OCI-LY7 (cell line): ENCODE data around the gene GJA5. TPM values are rescaled to one million over a fixed set of nuclear protein-coding genes. Genes with fewer than 3 reads are reported as not detected.

Experiments used
- BruUV-seq: library from RNA; stranded (reverse); fragments of 400-500 nt; replicated peaks from 2 replicates; lab custom pipeline; 2021; lab: Mats Ljungman, UMichigan
- CTCF ChIA-PET: fragments of 300-600 bp; sonication (Branson Sonifier 250); formaldehyde crosslinking; loops from one replicate; lab custom pipeline; 2022; ENCODE audit warnings: antibody characterized with exemption; ENCODE audit not compliant: unreplicated experiment; lab: Charles Lee
- POLR2A ChIA-PET: fragments of 300-600 bp; sonication (Branson Sonifier 250); formaldehyde crosslinking; loops from one replicate; lab custom pipeline; 2022; ENCODE audit warnings: antibody characterized with exemption; lab: Charles Lee
- DNase-seq: peaks from one replicate; pipeline ENCODE4 v3.0.0-alpha.2; 2015; ENCODE audit warnings: low spot score
- H2AFZ ChIP-seq: fragments of 200-600 bp; sonication (generic), shearing (Covaris generic); 2 replicates; pipeline ENCODE4 v1.6.1; 2014; ENCODE audit warnings: mild to moderate bottlenecking, antibody characterized with exemption, low read length, moderate library complexity
- H3K27ac ChIP-seq: fragments of 200-600 bp; sonication (generic); 2 replicates; pipeline ENCODE4 v1.5.1; 2014; ENCODE audit warnings: mixed run types, low read depth, mild to moderate bottlenecking, moderate library complexity, low read length, inconsistent platforms; ENCODE audit not compliant: poor library complexity, severe bottlenecking
- H3K36me3 ChIP-seq: fragments of 200-600 bp; sonication (generic); 2 replicates; pipeline ENCODE4 v1.6.1; 2014; ENCODE audit warnings: mild to moderate bottlenecking, antibody characterized with exemption, low read length, moderate library complexity, mixed read lengths; ENCODE audit not compliant: insufficient read depth
- H3K4me1 ChIP-seq: fragments of 200-600 bp; sonication (generic); 2 replicates; pipeline ENCODE4 v1.5.1; 2014; ENCODE audit warnings: mild to moderate bottlenecking, low read length; ENCODE audit not compliant: insufficient read depth, poor library complexity, severe bottlenecking
- H3K4me2 ChIP-seq: fragments of 200-600 bp; sonication (generic); 2 replicates; pipeline ENCODE4 v1.6.1; 2014; ENCODE audit warnings: mild to moderate bottlenecking, low read length
- H3K4me3 ChIP-seq: fragments of 200-600 bp; sonication (generic); 2 replicates; pipeline ENCODE4 v1.5.1; 2014; ENCODE audit warnings: mild to moderate bottlenecking, low read depth, low read length; ENCODE audit not compliant: poor library complexity, severe bottlenecking
- H3K79me2 ChIP-seq: fragments of 200-600 bp; sonication (generic); 2 replicates; pipeline ENCODE4 v1.6.1; 2016; ENCODE audit warnings: low read depth, mild to moderate bottlenecking, low read length, moderate library complexity, mixed read lengths; ENCODE audit not compliant: insufficient read depth
- H3K9me2 ChIP-seq: fragments of 200-600 bp; sonication (generic); 2 replicates; pipeline ENCODE4 v1.6.1; 2016; ENCODE audit warnings: mild to moderate bottlenecking, low read length, mixed read lengths; ENCODE audit not compliant: insufficient read depth
- H3K9me3 ChIP-seq: fragments of 200-600 bp; sonication (generic); 2 replicates; pipeline ENCODE4 v1.6.1; 2014; ENCODE audit warnings: mild to moderate bottlenecking, mixed run types, low read length, mixed read lengths
- H4K20me1 ChIP-seq: fragments of 200-600 bp; sonication (generic); 2 replicates; pipeline ENCODE4 v1.6.1; 2014; ENCODE audit warnings: mild to moderate bottlenecking, antibody characterized with exemption, low read length, moderate library complexity, mixed read lengths; ENCODE audit not compliant: insufficient read depth
- CTCF ChIP-seq: fragments of 200-600 bp; sonication (generic); conservative IDR thresholded peaks from 2 replicates; pipeline ENCODE4 v1.5.1; 2014; ENCODE audit warnings: mild to moderate bottlenecking, antibody characterized with exemption, low read length, moderate library complexity, mixed read lengths
- EZH2phosphoT487 ChIP-seq: fragments of 200-600 bp; sonication (generic); IDR thresholded peaks from 2 replicates; pipeline ENCODE4 v1.6.1; 2018; ENCODE audit warnings: low read depth, borderline replicate concordance, mild to moderate bottlenecking, mixed run types, antibody characterized with exemption, low read length, moderate library complexity, mixed read lengths
- intact Hi-C: fragments of 100-400 bp; cut with micrococcal nuclease; formaldehyde crosslinking; loops from one replicate; pipeline ENCODE4 v1.10.0; 2022; ENCODE audit not compliant: unreplicated experiment
- total RNA-seq, 2 experiments: library from RNA; depleted of rRNA in 1 of 2; stranded (reverse); fragments of >200 nt in 1 of 2; shearing (Covaris generic) in 1 of 2; gene quantifications; 2 replicates each; pipeline ENCODE4 v1.2.3, GENCODE V29; 2014 to 2022

GJA5 gene
- total RNA-seq, 2 experiments from 2014 or later = not detected

- no peak for DNase-seq
- H3K9me2 ChIP-seq = no peaks in the 10 kb centered on the region
- no peaks in the 10 kb centered on the region for H3K9me3 ChIP-seq
- H3K4me1 ChIP-seq = no peaks in the 10 kb centered on the region
- no peak overlapping the region for H3K27ac ChIP-seq
- H2AFZ ChIP-seq = no peak overlapping the region
- H3K4me3 ChIP-seq = no peak overlapping the region
- no peaks in the 10 kb centered on the region for H4K20me1 ChIP-seq
- H3K36me3 ChIP-seq = no peaks in the 10 kb centered on the region
- ChIA-PET CTCF (no interaction called here), POLR2A (no interaction called here)
- intact Hi-C loops = no loop called here
- H3K4me2 ChIP-seq = no peak overlapping the region
- BruUV-seq = no TSS peak
- no peaks in the 10 kb centered on the region for H3K79me2 ChIP-seq
- TF ChIP-seq CTCF (no peak), EZH2phosphoT487 (no peak)
Measured at GRCh38 chr1:147787765-147788164, 27.4 kb upstream of the GJA5 start.

GRCh38 chr1:147786536-147786935 is 26.1 kb upstream of the GJA5 start:
- Histone ChIP-seq H3K79me2 (no peaks in the 10 kb centered on the region), H3K4me2 (no peak overlapping the region), H4K20me1 (no peaks in the 10 kb centered on the region), H3K9me2 (no peaks in the 10 kb centered on the region), H3K27ac (no peak overlapping the region), H3K4me3 (no peak overlapping the region), H3K4me1 (no peaks in the 10 kb centered on the region), H3K36me3 (no peaks in the 10 kb centered on the region), H3K9me3 (no peaks in the 10 kb centered on the region), H2AFZ (no peak overlapping the region)
- no TSS peak for BruUV-seq
- intact Hi-C loops = no loop called here
- ChIA-PET POLR2A (no interaction called here), CTCF (no interaction called here)
- no peak for DNase-seq
- no peak for TF ChIP-seq CTCF
- no peak for TF ChIP-seq EZH2phosphoT487

GRCh38 chr1:147785794-147786506 is 25.5 kb upstream of the GJA5 start:
- Histone ChIP-seq H3K4me3 (no peak overlapping the region), H3K36me3 (no peaks in the 10 kb centered on the region), H3K79me2 (no peaks in the 10 kb centered on the region), H3K9me3 (no peaks in the 10 kb centered on the region), H3K4me1 (no peaks in the 10 kb centered on the region), H2AFZ (no peak overlapping the region), H4K20me1 (no peaks in the 10 kb centered on the region), H3K9me2 (no peaks in the 10 kb centered on the region), H3K4me2 (no peak overlapping the region), H3K27ac (no peak overlapping the region)
- intact Hi-C loops = no loop called here
- BruUV-seq = no TSS peak
- CTCF ChIA-PET = no interaction called here
- TF ChIP-seq EZH2phosphoT487 (no peak), CTCF (no peak)
- no peak for DNase-seq
- POLR2A ChIA-PET = no interaction called here
